GM10248 (cell line): ENCODE data around the gene TBC1D4.
A peak's percentile ranks its signal among the peaks of the same experiment; 100 is the strongest.

Experiments used
- CTCF ChIA-PET: fragments of 300-600 bp; sonication (Branson Sonifier 250); formaldehyde crosslinking; extraction: SDS; loops from one replicate; lab custom pipeline; 2021; ENCODE audit warnings: antibody characterized with exemption; lab: Yijun Ruan, JAX
- POLR2A ChIA-PET: fragments of 350-650 bp; sonication (Branson Sonifier 250); formaldehyde crosslinking; extraction: SDS; loops from one replicate; lab custom pipeline; 2020; ENCODE audit warnings: antibody characterized with exemption; lab: Yijun Ruan, JAX
- DNase-seq: peaks from one replicate; pipeline ENCODE4 v3.0.0; 2012; ENCODE audit errors: extremely low spot score
- TF ChIP-seq, protein P1 (sequence below): IDR thresholded peaks from 2 replicates; pipeline ENCODE4 v1.5.1; 2012; ENCODE audit warnings: mild to moderate bottlenecking, low read depth; ENCODE audit errors: extremely low read depth, missing control alignments, control extremely low read depth

TBC1D4 gene

GRCh38 chr13:75418186-75418843 is 63.7 kb downstream of the TBC1D4 start:
- TF ChIP-seq, protein P1, sequence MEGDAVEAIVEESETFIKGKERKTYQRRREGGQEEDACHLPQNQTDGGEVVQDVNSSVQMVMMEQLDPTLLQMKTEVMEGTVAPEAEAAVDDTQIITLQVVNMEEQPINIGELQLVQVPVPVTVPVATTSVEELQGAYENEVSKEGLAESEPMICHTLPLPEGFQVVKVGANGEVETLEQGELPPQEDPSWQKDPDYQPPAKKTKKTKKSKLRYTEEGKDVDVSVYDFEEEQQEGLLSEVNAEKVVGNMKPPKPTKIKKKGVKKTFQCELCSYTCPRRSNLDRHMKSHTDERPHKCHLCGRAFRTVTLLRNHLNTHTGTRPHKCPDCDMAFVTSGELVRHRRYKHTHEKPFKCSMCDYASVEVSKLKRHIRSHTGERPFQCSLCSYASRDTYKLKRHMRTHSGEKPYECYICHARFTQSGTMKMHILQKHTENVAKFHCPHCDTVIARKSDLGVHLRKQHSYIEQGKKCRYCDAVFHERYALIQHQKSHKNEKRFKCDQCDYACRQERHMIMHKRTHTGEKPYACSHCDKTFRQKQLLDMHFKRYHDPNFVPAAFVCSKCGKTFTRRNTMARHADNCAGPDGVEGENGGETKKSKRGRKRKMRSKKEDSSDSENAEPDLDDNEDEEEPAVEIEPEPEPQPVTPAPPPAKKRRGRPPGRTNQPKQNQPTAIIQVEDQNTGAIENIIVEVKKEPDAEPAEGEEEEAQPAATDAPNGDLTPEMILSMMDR, result no peak
- ChIA-PET POLR2A (no interaction called here), CTCF (interaction anchor here (0.8 to 1.6 kb wide), 4 partner anchors 20 to 51 kb away, joined by 3 to 13 read pairs (median 4); no protein-coding TSS in a partner anchor)
- DNase-seq, result no peak

DNA sequence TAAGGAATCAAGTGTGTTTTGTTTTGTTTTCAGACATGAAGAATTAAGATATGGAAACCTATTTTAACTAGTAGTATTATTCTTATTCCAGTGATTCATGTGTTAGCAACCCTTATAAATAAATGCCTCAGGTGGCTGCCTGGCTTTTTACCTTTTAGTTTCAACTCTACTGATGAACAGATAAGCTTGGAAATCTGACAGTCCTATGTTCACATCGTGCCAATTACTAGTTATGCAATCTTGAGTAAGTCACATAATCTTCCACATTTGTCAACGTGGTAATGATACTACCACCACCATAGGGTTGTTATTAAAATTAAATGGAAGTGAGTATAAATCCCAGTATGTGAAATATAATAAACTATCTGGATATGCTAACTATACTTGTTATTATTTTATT is 64.3 kb downstream of the TBC1D4 start:
- ChIA-PET POLR2A (no interaction called here), CTCF (interaction anchor here (0.7 to 2.3 kb wide), 4 partner anchors 28 to 57 kb away, joined by 3 to 6 read pairs (median 4); no protein-coding TSS in a partner anchor)
- TF ChIP-seq, protein P1, result no peak
- DNase-seq, result no peak

- CTCF ChIA-PET, result interaction anchor here (0.7 to 4.2 kb wide), 7 partner anchors 11 to 57 kb away, joined by 3 to 29 read pairs (median 6); no protein-coding TSS in a partner anchor
- TF ChIP-seq, protein P1, result no peak
- DNase-seq, result no peak
- POLR2A ChIA-PET, result no interaction called here
Observed at GRCh38 chr13:75417012-75417384, 65.0 kb downstream of the TBC1D4 start.

DNA sequence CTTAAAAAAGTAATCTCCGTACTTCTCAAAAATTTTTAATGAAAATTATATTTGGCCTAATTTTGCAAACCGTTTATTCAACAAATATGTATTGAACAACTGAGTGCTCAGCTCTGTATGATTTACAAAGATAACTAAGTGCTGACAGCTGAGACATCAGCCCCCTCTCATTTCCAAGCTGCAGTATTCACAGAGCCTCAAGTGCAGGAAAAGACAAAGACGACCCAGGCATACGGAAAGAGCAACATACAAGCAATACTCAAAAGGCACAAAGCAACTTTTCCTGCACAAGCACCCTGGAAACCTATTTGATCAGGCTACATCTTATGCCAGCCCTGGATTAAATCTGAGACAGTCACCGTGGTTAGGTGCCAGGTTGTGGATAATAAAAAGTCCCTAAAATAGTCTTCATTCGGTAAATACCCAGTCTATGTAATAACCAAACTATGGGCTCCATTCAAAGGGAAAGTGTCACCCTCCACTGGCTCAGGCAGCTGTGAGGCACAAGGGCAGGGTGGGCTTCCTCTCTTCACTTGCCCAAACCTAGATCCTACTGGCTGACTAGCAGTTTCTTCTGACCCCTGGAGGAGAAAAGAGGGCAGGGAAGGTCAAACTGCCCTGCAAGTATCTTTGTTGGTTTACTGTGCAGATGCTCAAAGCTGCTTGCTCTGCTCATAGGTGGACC is 65.5 kb downstream of the TBC1D4 start:
- no peak for DNase-seq
- TF ChIP-seq, protein P1, result peak; percentile 16
- POLR2A ChIA-PET, result no interaction called here
- CTCF ChIA-PET, result interaction anchor here (0.9 to 4.2 kb wide), 9 partner anchors 11 to 66 kb away, joined by 3 to 29 read pairs (median 4); partner anchors contain the start of gene TBC1D4

- CTCF ChIA-PET, result interaction anchor here (1.0 to 4.2 kb wide), 8 partner anchors 12 to 66 kb away, joined by 3 to 29 read pairs (median 4); partner anchors contain the start of gene TBC1D4
- POLR2A ChIA-PET, result no interaction called here
- TF ChIP-seq, protein P1, result no peak
- no peak for DNase-seq
Observed at GRCh38 chr13:75415694-75416093, 66.3 kb downstream of the TBC1D4 start.

DNA sequence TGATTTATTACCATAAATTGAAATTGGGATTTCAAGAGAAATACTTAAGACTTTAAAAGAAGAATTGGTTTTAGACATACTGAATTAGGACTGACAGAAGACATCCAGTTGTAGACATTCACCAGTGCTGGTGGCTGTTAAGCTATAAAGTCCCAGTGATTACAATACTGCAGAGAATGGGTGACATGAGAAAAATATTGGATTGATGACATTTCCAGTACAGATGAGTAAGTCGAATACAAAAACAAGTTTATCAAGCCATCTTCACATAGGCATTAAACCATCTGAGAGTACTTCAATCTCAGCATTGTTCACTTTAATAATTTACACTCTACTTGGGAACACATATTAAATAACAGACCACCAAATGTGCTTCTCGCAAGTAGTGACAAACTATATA is 66.8 kb downstream of the TBC1D4 start:
- POLR2A ChIA-PET, result no interaction called here
- TF ChIP-seq, protein P1, result no peak
- no peak for DNase-seq
- CTCF ChIA-PET, result interaction anchor here (1.0 to 4.2 kb wide), 5 partner anchors 12 to 67 kb away, joined by 3 to 29 read pairs (median 3); partner anchors contain the start of gene TBC1D4
